ENCODE results near the gene UTS2R.

DNA sequence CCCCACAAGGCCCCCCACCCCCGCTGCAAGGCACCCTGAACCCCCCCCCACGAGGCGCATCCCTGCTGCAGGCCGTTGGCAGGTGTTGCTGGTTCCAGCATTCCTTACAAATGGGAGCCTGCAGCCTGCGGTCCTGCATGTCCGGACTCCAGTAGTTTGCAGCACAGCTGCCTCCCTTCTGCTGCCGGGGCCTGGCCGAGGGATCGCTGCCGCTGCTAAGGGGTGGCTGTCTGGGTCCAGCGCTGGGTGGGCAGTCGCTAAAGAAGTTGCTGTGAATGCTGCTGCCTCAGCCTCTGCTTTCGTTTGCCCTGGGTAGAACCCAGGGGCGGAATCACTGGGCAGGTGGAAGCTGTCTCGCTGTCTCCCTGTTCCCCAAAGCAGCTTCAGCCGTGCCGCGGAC is 11.8 kb downstream of the UTS2R start:
- TF ChIP-seq, protein P1, sequence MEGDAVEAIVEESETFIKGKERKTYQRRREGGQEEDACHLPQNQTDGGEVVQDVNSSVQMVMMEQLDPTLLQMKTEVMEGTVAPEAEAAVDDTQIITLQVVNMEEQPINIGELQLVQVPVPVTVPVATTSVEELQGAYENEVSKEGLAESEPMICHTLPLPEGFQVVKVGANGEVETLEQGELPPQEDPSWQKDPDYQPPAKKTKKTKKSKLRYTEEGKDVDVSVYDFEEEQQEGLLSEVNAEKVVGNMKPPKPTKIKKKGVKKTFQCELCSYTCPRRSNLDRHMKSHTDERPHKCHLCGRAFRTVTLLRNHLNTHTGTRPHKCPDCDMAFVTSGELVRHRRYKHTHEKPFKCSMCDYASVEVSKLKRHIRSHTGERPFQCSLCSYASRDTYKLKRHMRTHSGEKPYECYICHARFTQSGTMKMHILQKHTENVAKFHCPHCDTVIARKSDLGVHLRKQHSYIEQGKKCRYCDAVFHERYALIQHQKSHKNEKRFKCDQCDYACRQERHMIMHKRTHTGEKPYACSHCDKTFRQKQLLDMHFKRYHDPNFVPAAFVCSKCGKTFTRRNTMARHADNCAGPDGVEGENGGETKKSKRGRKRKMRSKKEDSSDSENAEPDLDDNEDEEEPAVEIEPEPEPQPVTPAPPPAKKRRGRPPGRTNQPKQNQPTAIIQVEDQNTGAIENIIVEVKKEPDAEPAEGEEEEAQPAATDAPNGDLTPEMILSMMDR (conservative IDR thresholded peaks at IDR 0.05; ENCODE audit: low read length) = no peak
- TF ChIP-seq EZH2phosphoT487 (IDR thresholded peaks at IDR 0.05; ENCODE audit: borderline replicate concordance) = no peak

All from Loucy (cell line).